ENCODE data around the gene MACROD2.

Gene MACROD2

DNA sequence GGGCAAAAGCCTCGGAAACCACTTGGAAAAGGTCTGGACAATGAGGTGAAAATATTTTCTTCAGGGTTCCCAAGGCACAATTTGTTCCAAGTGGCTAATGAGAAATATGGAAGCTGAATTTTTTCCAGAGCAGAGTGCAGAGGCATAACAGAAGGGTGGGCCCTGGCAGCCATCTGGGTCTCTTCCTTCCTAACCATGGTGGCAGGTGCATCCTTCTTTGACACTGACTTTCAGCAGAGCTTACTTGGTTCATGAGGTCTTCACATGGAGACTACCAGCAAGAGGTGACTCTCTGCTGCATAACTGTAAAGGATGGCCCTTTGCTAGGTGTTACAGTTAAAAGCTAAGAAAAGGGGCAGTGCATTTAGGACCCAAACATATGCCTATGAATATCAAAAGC, 2055.1 kb downstream of the MACROD2 start:
- no peak for DNase-seq (ENCODE audit: extremely low read depth, low read depth)
- TF ChIP-seq, protein P1, sequence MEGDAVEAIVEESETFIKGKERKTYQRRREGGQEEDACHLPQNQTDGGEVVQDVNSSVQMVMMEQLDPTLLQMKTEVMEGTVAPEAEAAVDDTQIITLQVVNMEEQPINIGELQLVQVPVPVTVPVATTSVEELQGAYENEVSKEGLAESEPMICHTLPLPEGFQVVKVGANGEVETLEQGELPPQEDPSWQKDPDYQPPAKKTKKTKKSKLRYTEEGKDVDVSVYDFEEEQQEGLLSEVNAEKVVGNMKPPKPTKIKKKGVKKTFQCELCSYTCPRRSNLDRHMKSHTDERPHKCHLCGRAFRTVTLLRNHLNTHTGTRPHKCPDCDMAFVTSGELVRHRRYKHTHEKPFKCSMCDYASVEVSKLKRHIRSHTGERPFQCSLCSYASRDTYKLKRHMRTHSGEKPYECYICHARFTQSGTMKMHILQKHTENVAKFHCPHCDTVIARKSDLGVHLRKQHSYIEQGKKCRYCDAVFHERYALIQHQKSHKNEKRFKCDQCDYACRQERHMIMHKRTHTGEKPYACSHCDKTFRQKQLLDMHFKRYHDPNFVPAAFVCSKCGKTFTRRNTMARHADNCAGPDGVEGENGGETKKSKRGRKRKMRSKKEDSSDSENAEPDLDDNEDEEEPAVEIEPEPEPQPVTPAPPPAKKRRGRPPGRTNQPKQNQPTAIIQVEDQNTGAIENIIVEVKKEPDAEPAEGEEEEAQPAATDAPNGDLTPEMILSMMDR (IDR thresholded peaks at IDR 0.05; ENCODE audit: low read depth, low read length), result no peak

DNA sequence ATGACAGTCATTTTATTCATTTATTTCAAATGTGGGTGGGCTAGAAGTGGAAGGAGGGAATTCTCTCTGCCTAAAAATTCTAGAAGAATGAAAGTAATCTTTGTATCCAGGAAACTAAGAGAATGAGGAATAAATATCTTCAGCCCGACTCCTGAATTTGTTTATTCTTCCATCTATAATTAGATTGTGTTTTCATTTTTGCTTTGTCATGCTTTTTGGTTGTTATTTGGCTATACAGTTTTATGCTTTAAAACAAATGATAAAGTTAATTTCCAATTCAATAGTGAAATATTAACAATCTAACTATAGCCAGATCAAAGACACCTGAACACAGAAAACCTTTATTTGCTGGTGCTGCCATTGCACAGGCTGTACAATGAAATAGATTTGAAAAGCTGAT, 2056.7 kb downstream of the MACROD2 start:
- TF ChIP-seq, protein P1 (IDR thresholded peaks at IDR 0.05; ENCODE audit: low read depth, low read length), result no peak
- no peak for DNase-seq (ENCODE audit: extremely low read depth, low read depth)

GRCh38 chr20:16052456-16052855, 2057.1 kb downstream of the MACROD2 start:
- no peak for DNase-seq (ENCODE audit: extremely low read depth, low read depth)
- TF ChIP-seq, protein P1 (IDR thresholded peaks at IDR 0.05; ENCODE audit: low read depth, low read length), result no peak

- TF ChIP-seq, protein P1 (IDR thresholded peaks at IDR 0.05; ENCODE audit: low read depth, low read length), result no peak
- DNase-seq (ENCODE audit: extremely low read depth, low read depth), result no peak
Observed at GRCh38 chr20:16054985-16055384, 2059.7 kb downstream of the MACROD2 start.

DNA sequence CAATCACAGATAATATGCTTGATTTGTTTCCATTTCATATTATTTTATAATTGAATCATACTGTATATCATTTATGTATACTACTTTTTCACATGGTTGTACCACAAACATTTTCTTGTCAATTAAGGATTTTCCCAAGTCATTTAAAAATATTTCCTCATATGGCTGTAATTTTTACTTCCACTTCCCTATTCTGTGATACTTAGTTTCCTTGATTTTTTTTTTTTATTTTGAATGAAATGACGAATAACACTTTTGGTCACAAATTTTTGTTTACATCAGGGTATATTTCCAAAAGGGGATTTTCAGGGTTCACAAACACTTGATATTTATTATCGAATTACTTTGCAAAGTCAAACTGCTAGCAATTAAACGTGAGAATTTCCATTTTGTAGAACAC, 2062.3 kb downstream of the MACROD2 start:
- TF ChIP-seq, protein P1 (IDR thresholded peaks at IDR 0.05; ENCODE audit: low read depth, low read length), result no peak
- DNase-seq (ENCODE audit: extremely low read depth, low read depth), result no peak

- DNase-seq (ENCODE audit: extremely low read depth, low read depth), result no peak
- TF ChIP-seq, protein P1 (IDR thresholded peaks at IDR 0.05; ENCODE audit: low read depth, low read length), result no peak
Observed at GRCh38 chr20:16058268-16058667, 2063.0 kb downstream of the MACROD2 start.

DNA sequence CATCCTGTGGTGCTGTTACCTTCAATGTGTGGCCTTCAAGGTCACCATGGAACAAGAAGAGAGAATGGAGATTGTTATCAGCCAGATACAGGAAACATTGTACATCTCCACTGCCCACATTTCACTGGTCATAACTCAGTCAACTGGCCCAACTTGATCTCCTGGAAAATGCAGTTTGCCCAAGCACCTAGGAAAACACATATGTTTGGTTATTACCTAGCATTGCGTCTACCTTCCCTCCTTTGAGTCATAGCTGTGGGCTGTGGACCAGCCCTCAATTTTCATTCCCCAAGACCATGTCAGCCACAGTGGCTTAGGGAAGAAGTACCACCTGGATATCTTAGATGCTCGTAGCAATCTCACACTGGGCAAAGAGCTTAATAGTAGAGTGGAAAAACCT, 2064.5 kb downstream of the MACROD2 start:
- TF ChIP-seq, protein P1 (IDR thresholded peaks at IDR 0.05; ENCODE audit: low read depth, low read length), result no peak
- DNase-seq (ENCODE audit: extremely low read depth, low read depth), result no peak

Measured in AG09319 (cell line).